GM21723 (cell line): ENCODE measurements around the gene TUBD1.
"Not testable (repeated sequence)": the region's sequence is repeated elsewhere in the genome, so short reads cannot be mapped to it uniquely, and the experiment has no call there.

ENCODE experiments used
- ATAC-seq: cut with Tn5 transposase; IDR thresholded peaks from one replicate; pipeline ENCODE4 v1.9.1; 2021; ENCODE audit warnings: mild to moderate bottlenecking, moderate library complexity; ENCODE audit not compliant: unreplicated experiment

The TUBD1 gene, protein sequence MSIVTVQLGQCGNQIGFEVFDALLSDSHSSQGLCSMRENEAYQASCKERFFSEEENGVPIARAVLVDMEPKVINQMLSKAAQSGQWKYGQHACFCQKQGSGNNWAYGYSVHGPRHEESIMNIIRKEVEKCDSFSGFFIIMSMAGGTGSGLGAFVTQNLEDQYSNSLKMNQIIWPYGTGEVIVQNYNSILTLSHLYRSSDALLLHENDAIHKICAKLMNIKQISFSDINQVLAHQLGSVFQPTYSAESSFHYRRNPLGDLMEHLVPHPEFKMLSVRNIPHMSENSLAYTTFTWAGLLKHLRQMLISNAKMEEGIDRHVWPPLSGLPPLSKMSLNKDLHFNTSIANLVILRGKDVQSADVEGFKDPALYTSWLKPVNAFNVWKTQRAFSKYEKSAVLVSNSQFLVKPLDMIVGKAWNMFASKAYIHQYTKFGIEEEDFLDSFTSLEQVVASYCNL

DNA sequence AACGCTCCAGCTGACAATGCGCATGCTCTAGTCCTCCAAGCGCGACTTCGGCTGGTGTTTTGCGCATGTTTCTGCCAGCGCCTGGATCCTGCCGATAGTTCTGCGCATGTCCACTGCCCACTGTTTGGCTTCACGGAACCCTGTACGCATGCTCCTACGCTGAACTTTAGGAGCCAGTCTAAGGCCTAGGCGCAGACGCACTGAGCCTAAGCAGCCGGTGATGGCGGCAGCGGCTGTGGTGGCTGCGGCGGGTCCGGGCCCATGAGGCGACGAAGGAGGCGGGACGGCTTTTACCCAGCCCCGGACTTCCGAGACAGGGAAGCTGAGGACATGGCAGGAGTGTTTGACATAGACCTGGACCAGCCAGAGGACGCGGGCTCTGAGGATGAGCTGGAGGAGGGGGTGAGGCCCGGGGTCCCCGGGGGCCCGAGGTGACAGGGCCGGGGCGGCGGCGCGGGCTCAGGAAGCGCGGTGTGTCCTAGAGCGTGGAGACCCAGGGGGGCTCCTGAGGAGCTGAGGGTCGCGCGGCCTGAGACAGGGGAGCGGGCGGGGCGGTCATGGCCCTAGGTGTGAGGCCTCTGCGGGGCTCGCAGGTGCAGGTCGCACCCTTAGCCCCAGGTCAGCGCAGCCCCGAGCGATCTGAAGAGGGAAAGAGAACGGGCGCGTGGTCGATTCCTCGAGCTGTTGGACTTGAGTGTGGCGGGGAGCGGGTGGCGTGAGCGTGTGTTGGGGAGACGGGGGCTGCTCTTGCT is at the start of gene TUBD1, which contains the start of gene RPS6KB1:
TSS of gene TUBD1 (minus strand) at position 20 of the 752 bp plus-strand sequence. CDS start 1,941 bp downstream, outside the sequence.
TSS of gene RPS6KB1 (plus strand) at position 198 of the 752 bp plus-strand sequence. CDS start at position 262, 64 bp downstream.
- peak; percentile 85 for ATAC-seq

DNA sequence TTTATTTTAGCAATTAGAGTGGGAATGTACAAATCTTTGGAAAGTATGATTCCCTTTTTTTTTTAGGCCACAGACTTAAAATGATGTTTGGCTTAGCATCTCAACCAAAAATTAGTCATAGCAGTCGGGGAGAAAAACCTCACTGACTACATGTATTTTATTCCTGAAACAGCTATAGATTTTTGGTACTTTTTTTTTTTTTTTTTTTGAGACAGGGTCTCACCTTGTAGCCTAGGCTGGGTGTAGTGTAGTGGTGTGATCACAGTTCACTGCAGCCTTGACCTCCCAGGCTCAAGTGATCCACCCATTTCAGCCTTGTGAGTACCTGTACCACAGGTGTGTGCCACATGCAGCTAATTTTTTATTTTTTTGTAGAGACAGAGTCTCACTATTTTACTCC is 48.4 kb upstream of the TUBD1 start:
- no peak for ATAC-seq

DNA sequence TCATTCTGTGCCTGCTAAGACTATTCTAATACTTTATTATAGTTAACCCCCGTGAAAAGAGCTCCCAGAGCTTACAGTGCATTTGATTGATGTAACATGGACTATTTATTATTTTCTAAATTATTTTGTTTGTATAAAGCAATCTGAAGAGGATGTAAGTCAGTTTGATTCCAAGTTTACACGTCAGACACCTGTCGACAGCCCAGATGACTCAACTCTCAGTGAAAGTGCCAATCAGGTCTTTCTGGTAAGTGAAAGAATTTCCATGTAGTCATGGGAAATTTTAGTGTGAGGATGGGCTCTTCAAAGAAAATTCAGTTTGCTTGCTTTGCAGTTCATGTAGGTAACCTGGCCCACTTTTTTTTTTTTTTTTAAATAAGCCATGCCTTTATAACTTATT is 48.0 kb upstream of the TUBD1 start:
- ATAC-seq, result not testable (repeated sequence)

DNA sequence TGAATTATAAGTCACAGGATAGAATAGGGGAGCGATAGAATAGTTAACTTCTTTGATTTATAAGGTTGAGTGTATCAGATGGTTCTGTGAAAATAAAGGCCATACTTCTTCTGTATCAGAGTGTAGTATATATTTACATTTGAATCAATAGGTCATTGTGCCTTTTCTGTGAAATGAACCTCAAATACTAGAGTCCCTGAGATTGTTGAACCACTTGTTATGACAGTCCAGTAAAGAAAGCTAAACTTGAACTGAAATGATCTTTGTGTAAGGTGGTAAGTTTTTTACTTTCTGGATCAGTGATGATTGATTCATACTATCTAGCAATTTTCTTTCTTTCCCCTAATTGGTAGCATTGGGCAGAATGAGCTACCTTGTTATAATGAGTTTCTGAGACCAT is 40.6 kb upstream of the TUBD1 start:
- ATAC-seq, result not testable (repeated sequence)

DNA sequence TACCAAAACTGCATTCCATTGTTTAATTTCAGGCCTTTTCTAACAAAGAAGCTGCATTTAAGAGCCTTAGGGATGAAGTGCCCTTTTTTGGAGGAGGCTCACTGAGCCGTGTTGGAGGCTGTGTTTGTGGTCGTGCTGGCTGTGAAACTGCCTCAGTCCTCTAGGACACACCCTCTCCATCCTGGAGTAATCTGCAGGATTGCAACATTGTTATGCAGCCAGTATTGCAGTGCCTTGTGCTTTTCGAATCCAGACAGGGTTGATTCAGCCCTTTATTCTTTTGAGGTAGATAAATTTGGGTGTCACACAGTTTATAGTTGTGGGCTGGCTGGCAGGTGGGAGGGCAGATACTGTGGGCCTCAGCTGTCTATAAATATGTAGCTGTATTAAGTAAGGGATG is 38.0 kb upstream of the TUBD1 start:
- ATAC-seq, result not testable (repeated sequence)

DNA sequence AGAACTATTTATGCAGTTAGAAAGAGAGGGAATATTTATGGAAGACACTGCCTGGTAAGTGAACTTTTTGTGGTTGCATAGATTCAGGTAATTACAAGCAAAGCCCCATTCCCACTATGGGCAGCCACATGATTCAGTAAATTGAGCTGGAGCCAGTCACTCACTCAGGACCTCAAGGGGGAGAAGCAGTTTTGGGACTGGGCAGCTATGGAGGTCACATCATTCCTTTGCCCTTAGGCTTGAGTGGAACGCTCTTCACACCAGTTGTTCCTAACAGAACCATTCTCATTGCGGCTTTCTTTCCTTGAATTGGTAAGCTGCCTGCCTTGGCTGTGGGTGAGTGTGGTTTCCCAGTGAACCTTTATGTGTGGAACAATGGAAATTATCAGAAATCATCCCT is 37.4 kb upstream of the TUBD1 start:
- ATAC-seq, result not testable (repeated sequence)

DNA sequence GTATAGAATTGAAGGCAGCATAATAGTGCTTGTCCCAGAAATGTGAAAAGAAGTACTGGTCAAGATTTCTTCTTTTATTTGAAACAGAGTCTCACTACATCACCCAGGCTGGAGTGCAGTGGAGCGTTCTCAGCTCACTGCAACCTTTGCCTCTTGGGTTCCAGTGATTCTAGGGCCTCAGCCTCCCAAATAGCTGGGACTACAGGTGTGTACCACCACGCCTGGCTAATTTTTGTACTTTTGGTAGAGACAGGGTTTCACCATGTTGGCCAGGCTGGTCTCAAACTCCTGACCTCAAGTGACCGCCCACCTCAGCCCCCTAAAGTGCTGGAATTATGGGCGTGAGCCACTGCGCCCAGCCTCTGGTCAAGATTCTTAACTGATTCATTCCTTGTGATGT is 27.9 kb upstream of the TUBD1 start:
- not testable (repeated sequence) for ATAC-seq

DNA sequence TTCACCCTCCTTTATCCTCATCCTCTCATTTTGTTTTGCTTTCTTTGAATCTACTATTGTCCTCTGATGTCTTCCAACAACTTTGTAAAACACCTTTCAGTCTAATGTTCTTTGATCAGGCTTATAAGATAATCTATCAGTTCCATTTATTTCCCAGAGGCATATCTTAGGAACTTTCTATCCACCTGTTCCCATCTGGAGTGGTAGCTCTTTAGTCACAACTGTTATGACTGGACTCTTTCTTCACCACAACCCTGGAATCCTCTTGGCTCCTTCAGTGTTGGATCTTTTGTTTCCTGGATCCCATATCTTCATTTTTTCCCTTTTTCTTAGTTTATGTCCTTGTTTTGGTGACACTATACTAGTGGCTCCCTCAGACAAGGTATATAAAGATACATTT is 23.7 kb upstream of the TUBD1 start:
- no peak for ATAC-seq

DNA sequence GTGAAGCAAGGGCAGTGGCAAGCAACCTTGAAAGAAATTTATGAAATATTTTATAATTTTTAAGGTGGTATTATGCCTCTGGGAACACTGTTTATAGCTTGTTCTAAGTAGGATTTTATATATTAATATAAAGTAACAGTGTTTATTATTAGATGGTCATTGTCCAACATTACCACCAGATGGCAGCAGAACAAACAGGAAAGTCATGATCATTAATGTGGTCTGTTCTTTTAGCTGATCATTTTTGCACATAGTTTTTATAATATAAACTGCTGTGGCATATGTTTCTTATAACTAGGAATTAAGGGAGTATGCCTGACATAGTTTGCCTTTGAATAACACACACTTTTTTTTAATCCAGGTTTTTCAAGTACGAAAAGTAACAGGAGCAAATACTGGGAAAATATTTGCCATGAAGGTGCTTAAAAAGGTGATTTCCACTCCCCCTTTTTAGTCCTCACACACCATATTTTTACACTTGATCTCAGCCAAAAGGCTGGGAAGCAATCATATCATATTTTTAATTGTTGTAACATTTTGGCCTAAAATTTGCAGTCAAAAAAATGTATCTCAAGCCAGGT is 21.6 kb upstream of the TUBD1 start:
- ATAC-seq, result no peak

DNA sequence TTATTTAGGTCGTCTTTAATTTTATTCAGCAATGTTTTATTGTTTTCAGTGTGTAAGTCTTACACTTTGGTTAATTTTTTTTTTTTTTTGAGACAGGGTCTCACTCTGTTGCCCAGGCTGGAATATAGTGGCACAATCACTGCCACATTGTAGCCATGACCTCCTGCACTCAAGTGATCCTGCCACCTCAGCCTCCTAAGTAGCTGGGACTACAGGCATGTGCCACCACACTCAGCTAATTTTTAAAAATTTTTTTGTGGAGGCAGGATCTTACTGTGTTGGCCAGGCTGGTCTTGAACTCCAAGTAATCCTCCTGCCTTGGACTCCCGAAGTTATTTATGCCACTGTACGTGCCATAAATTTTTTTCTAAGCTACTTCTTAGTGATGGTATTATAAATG is 14.7 kb upstream of the TUBD1 start:
- no peak for ATAC-seq

DNA sequence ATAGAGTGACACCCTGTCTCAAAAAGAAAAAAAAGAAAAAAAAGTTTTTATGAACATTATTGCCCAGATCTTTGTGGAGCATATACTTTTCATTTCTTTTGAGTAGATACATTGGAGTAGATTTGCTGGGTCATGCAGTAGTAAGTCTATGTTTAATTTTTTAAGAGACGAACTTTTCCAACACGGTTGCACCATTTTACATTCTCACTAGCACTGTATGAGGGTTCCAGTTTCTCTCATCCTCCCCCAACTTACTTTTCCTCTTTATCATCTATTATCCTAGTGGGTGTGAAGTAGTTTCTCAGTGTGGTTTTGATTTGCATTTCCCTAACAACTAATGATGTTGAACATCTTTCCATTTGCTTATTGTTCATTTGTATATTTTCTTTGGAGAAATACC is 10.7 kb upstream of the TUBD1 start:
- no peak for ATAC-seq

DNA sequence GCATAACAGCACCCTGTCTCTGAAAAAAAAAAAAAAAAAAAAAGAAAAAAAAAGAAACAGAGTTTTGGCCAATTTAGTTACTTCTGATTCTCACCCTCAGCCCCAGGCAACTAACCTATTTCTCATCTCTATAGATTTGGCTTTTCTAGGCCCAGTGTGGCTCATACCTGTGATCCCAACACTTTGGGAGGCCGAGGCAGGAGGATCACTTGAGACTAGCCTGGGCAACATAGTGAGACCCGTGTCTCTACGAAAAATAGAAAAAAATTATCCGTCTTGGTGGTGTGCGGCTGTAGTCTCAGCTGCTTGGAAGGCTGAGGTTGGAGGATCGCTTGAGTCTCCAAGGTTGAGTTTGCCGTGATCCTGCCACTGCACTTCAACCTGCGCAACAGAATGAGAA is 8.9 kb upstream of the TUBD1 start:
- no peak for ATAC-seq

DNA sequence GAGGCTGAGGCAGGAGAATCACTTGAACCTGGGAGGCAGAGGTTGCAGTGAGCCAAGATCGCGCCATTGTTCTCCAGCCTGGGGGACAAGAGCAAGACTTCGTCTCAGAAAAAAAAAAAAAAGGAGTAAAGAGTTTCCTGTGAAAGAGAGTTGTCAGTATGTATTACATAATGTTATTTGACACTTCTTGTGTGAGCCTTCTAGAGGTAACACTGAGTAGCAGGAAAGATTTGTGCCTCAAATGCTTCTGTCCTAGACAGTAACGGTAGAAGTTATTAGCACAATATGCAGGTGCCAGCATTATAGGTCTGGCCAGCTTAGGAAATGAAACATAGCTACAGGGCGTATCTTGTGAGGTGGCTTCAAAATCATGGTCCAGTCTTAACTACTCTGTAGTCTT is 6.4 kb upstream of the TUBD1 start:
- no peak for ATAC-seq

DNA sequence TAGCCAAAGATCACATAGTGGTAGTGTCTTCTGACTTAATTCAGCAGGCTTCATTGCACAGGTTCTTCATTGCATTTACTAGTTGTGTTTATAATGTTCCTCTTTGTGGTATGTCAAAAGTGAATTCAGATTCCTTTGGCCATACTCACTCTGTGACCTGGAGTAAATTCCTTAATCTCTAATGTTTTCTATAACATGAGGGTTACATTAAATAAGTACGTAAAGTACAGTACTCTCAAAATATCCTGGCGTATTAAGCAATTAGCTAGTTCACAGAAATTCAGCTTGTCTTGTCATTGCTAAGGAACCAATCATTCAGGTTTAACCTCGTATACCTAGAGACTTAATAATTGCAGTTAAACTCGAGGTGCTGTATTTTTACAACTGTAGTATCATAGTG is 4.3 kb upstream of the TUBD1 start:
- no peak for ATAC-seq

DNA sequence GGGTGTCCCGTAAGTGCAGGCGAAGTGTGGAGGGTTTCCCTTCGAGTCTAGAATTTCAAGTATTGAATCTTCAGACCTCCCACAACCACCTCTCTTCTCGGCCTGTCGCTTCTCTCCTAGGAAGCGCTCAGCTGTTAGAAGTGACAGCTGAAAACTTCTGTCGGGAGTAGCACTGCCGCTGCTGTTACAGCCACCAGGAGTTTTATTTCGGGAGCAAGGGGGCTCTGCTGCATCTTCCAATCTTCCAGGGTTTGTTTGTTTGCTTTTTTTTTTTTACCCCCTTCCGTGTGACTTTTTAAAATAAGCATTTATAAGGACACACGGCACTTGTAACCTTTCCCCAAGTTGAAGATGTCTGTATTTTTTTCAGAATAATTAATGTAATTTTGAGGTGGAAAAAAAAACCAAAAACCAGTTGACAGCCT is 945 bp upstream of the TUBD1 start:
- no peak for ATAC-seq

DNA sequence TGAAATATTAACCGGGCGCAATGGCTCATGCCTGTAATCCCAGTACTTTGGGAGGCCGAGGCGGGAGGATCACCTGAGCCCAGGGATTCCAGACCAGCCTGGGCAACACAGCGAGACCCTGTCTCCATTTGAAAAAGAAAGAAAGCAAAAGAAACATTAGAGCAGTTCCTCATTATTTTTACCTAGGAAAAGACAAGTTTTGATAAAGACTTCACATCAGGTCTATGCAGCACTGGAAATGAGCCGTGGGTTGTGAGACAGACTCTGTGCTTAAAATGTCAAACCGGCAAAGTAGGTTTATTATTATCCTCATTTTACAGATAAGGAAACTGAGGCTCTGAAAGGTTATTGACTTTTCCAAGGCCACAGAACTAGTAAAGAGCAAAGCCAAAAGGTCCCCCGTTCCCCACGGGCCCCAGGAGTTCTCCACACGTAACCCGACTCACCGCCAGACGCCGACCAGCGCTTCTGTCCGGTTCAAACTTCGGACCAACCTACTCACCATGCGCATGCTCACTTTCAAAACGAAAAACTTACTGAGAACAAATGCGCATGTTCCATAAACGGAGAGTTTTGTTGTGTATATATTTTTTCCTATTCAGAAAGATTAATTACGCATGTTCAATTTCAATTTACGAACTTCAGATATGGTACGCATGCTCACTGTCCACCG is 356 bp downstream of the TUBD1 start:
- ATAC-seq, result peak; percentile 57

DNA sequence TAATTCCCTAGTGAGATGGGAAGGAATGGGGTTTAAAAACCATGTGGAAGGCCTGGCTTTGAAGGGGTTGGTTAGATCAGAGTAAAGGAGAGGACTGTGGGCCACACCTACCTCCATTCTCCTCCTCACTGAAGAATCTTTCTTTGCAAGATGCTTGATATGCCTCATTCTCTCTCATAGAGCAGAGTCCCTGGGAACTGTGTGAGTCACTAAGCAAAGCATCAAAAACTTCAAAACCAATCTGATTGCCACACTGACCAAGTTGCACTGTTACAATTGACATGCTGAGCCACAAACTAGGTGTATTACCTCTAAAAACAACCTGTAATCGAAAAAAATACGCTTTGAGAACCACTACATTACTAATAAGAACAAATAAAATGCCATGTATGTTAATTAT is 2.0 kb downstream of the TUBD1 start:
- no peak for ATAC-seq

DNA sequence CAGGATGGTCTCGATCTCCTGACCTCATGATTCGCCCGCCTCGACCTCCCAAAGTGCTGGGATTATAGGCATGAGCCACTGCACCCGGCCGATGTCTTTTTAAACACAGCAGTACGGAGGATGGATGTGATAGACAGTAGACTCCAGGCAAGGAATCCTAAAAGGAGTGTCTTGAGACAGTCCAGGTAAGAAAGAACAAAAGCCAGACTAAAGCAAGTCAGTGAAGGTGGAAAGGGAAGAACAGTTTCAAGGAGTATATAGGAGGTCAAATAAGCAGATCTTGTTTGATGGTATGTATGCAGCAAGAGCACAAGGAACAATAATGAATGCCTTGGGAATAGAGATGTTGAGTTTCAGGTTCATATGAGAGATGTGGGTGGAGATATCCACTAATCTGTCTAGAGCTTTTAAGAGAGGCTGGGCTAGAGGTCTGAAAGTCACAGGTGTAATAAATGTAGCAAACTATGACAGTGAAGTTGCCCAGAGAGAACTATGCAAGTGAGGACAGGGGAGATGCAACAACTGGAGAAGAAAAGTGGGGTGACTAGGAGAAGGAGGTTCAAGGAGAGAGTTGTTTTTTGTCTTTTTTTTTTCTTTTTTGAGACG is 4.5 kb downstream of the TUBD1 start:
- no peak for ATAC-seq

DNA sequence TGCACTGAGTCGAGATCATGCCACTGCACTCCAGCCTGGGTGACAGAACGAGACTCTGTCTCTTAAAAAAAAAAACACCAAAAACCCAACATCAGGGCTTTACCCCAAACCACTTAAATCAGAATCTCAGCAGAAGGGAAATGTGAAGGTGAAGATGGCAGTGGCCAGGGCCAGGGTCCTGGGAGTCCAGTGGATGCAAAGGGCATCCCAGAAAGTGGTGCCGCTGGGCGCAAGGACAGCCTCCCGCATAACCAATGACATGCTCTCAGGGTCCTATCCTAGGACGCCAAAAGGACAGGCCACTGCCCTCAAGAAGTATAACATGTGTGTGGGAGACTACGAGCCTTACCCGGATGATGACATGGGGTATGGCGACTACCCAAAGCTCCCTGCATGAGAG is 7.9 kb downstream of the TUBD1 start:
- ATAC-seq, result no peak

DNA sequence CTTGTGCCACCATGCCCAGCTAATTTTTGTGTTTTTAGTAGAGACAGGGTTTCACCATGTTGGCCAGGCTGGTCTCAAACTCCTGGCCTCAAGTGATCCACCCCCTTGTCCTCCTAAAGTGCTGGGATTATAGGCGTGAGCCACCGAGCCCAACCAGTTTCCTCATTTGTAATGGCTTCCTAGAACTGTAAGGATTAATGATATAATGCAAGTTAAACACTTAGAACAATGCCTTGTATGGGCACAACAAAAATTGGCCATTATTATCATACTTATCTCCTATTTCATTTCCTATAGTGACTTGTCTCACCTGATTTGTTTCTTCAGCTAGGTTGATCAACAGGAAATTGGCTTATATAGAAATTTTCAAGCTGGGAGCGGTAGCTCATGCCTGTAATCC is 14.1 kb downstream of the TUBD1 start:
- no peak for ATAC-seq

DNA sequence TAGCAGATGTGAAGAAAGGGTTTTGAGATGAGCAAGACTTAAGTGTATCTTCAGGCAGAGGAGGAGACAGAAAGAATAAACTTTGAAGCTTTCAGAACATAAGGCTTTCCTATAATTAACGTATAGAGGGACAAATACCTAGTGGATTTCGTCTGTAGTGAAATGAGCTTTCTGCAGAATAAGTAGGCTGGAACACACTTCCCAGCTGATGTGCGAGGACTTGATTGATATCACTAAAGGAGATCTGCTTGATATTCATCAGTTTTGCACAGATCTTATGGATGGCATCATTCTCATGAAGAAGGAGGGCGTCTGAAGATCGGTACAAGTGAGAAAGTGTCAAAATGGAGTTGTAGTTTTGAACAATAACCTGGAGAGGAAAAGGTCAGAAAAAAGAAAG is 14.8 kb downstream of the TUBD1 start:
- ATAC-seq, result no peak
